HG03175 (cell line): ENCODE measurements around the gene RUSC2.
"Not testable (repeated sequence)": the region's sequence is repeated elsewhere in the genome, so short reads cannot be mapped to it uniquely, and the experiment has no call there.

Experiments used
- ATAC-seq: cut with Tn5 transposase; IDR thresholded peaks from one replicate; pipeline ENCODE4 v1.9.1; 2021; ENCODE audit warnings: mild to moderate bottlenecking, moderate library complexity; ENCODE audit not compliant: unreplicated experiment

RUSC2 gene

DNA sequence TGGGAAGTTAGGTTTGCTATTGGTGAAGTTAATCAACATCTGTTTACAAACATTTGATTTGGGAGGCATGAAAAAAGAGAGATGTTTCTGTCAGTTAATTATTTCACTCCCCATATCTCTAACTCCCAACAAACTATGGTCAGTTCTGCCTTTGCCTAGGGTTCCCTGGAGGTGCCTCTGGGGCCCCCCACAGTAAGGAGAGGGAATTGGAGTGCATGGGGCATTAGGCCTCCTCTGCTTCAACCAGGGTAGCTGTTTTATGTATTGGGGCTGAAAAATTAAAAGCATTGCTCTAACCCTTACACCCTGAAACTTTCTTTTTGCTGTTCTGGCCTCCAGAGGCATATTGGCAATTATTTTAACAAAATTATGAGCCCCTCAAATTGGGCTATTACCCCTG lies 32.3 kb downstream of the RUSC2 start:
- ATAC-seq: no peak

DNA sequence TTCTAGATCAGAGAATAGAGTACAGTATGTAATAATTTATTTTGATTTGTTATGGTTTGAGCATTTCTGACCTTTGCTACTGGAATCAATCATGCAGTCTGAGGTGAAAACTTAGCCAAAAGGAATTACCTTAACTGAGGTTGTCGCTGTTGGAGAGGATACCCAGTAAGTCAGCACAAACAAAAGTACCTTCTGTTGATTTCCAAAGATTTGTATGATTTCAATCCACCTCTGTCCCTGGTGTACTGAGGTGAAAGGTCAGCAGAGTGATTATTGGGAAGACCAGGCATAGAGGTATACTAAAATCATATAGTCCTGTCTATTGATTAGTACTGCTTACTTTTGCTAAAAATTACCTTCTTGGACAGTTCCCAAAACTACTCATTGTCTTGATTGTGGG lies 32.8 kb downstream of the RUSC2 start:
- no peak for ATAC-seq

DNA sequence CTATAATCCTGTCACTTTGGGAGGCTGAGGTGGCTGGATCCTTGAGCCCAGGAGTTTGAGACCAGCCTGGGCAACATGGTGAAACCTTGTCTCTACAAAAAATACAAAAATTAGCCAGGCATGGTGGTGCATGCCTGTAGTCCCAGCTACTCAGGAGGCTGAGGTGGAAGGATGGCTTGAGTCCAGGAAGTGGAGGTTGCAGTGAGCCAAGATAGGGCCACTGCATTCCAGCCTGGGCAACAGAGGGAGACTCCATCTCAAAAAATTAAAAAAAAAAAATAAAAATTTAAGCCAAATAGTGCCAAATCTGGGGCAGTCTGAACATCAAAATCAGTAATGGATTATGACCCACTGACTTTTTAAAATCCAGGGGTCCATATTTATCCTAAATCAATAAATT lies 33.6 kb downstream of the RUSC2 start:
- ATAC-seq: not testable (repeated sequence)

DNA sequence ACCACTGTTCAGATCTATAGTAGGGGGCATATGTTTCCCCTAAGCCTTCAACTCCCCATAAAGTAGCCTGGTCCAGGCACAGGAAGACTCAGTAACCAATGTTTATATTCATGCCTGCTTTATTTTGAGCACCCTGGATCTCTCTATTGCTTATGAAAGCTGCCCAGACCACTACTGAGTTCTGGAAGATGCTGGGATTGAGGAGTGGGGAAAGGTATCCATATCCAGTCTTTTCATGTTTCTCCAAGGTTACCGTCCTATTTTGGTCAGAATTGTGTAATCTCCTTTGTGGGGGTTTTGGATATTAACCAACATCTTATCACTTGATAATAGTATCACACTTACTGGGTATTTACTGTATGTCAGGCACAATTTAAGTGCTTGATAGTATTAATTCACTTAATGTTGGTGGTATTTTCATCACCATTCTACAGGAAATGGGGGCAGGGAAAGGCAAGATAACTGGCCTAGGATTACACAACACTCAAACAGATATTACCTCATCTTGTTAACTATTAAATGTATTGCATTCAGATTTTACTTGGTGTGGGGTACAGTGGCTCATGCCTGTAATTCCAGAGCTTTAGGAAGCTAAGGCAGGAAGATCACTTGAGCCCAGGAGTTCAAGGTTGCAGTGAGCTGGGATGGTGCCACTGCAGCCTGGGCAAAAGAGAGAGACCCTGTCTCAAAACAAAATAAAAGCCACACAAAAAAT lies 36.3 kb downstream of the RUSC2 start:
- no peak for ATAC-seq

DNA sequence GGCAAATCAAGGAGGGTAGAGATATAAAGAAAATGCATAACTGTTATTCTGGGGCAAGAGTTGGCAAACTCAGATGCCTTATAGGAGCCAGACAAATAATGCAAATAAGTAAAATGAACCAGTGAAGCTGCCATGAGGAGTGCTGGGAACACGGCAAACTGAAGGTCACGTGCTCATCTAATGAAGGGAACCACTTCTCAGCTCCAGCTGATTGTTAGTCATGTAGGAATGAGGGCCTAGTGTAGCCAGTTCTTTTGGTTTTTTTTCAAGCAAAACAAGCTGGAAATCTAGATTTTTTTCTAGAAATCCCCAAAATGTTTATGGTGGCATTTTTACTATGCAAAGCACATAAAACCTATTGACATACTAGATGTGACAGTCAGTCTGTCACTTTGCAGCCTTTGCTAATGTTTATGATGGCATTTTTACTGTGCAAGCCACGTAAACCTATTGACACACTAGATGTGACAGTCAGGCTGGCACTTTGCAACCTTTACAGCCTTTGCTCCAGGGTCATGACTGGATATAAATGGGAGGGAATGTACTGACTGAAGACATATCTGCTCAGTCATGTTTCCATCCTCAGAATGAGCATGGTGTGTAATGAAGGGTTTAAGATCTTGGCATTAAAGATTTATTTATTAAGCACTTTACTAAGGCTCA lies 39.4 kb downstream of the RUSC2 start:
- ATAC-seq: no peak

DNA sequence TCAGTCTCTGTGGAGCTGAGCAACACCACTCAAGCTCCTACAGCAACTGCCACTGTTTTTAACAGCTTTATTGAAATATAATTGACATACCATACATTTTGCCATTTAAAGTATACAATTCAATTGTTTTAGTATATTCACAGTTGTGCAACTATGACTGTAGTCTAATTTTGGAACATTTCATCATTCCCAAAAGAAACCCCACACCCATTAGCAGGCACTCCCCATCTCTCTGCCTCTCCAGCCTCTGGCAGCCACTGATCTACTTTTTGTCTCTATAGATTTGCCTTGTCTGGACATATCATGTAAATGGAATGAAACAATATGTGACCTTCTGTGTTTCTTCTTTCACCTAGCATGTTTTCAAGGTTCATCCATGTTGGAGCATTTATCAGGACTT lies 43.5 kb downstream of the RUSC2 start:
- ATAC-seq: no peak

DNA sequence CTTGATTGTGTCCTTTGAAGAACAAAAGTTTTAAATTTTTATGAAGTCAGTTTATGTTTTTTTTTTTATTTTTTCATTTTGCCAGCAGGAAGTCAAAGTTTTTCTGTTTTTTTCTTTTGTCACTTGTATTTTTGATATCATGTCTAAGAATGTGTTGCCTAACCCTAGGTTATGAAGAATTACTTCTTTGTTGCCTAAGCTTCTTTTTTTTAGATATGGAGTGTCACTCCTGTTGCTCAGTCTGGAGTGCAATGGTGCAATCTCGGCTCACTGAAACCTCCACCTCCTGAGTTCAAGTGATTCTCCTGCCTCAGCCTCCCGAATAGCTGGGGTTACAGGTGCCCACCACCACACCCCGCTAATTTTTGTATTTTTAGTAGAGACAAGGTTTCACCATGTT lies 45.0 kb downstream of the RUSC2 start:
- ATAC-seq: not testable (repeated sequence)

DNA sequence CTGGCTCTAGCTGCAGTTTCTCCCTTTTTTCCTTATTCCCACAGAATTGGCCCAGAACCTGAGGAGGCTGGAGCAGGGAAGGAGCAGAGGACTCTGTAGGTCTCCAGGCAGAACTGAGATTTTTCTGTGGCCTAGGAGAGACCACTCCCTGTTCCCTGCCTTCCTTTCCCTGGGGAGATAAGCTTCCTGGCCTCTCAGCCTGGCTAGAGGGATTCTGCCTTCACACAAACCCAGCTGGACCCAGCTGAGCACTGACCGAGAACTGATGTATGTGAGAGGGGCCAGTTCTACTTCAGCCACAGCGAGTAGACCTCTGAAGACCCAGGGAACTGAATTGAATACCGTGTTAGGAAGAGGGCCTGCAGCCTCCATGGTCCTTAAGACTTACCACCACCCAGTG lies 48.0 kb downstream of the RUSC2 start:
- no peak for ATAC-seq

DNA sequence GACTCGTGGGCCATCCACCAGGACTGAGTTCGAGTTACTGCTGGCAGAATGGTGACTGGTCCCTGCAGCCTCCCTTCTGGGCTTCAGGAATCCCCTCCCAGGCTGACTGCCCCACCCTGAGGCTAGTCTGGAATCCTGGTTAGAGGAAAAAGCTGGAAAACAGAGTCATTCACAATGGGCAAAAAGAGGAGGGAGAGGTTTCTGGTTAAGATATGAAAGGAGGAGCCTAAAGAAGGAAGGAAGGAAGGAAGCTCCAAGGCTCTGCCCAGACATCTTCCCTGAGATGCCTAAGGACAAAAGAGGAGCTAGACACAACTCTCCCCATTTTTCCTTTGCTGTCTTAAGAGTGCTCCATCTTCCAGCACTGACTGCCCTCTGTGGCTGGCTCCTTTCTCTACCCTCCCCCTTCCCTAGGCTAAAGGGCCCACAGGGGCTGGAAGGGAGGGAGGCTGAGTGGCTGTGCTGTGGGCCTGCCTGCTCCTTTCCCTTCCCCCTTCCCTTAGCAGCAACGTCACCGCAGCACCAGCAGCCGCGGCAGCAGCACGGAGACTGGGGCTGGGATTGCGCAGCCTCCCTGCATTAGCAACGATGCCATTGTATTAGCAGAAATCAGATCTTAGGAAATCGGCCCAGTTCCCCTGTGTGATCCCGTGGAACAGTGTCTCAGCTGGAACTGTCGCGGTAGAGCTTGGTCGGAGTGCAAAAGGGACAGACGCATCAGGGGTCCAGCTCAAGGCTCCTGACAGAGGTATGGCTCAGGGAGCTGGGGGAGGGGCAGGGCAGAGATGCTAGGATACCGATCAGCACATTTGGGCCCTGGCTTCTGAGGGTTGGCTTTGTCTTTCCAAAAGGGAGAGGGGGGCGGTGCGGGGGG lies 48.7 kb downstream of the RUSC2 start:
- no peak for ATAC-seq
